HCT116 (cell line): ENCODE data around the gene UBTD2.

Experiments
- EZH2 ChIP-seq: fragments of 200-600 bp; sonication (generic); IDR thresholded peaks from 2 replicates; pipeline ENCODE4 v1.6.1; 2017; ENCODE audit warnings: antibody characterized with exemption, mixed run types
- EZH2phosphoT487 ChIP-seq: fragments of 200-600 bp; IDR thresholded peaks from 2 replicates; pipeline ENCODE4 v1.6.1; 2018; ENCODE audit warnings: antibody characterized with exemption, borderline replicate concordance
- RAD21 ChIP-seq: IDR thresholded peaks from 2 replicates; pipeline ENCODE4 v1.6.1; 2012; ENCODE audit warnings: low read depth, mild to moderate bottlenecking
- SP1 ChIP-seq: IDR thresholded peaks from 2 replicates; pipeline ENCODE4 v1.6.1; 2012; ENCODE audit warnings: low read depth
- TF ChIP-seq, protein P1 (sequence below), 3 experiments: fragments of 200-600 bp in 1 of 3; sonication (generic) in 1 of 3; IDR thresholded peaks in 2 of 3; conservative IDR thresholded peaks in 1 of 3; 2 replicates each; pipeline ENCODE4 v1.5.1; 2012 to 2017; ENCODE audit warnings: low read depth in 2 of 3, low read length in 2 of 3, antibody characterized with exemption in 1 of 3, borderline replicate concordance in 1 of 3, control low read depth in 1 of 3, mild to moderate bottlenecking in 1 of 3, mixed read lengths in 1 of 3, mixed run types in 1 of 3, moderate library complexity in 1 of 3; ENCODE audit not compliant: insufficient read depth in 1 of 3

DNA sequence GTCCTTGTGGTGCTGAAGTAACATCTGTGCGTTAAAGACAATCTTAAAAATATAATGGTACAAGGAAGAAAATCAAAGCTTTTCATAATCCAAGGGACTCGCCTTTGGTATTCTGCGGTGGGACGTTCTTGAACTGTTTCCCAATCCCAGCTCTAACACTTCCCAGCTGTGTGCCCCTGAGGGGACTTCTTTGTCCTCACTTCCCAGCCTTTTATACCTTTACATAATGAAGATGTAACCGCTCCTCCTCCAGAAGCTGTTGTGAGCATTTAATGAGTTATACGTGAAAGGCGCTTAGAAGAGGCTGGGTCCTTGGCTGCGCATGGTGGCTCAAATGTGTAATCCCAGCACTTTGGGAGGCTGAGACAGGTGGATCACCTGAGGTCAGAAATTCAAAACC is 112.4 kb downstream of the UBTD2 start:
- TF ChIP-seq, protein P1, sequence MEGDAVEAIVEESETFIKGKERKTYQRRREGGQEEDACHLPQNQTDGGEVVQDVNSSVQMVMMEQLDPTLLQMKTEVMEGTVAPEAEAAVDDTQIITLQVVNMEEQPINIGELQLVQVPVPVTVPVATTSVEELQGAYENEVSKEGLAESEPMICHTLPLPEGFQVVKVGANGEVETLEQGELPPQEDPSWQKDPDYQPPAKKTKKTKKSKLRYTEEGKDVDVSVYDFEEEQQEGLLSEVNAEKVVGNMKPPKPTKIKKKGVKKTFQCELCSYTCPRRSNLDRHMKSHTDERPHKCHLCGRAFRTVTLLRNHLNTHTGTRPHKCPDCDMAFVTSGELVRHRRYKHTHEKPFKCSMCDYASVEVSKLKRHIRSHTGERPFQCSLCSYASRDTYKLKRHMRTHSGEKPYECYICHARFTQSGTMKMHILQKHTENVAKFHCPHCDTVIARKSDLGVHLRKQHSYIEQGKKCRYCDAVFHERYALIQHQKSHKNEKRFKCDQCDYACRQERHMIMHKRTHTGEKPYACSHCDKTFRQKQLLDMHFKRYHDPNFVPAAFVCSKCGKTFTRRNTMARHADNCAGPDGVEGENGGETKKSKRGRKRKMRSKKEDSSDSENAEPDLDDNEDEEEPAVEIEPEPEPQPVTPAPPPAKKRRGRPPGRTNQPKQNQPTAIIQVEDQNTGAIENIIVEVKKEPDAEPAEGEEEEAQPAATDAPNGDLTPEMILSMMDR (IDR thresholded peaks at IDR 0.05 in 2 of 3, conservative IDR thresholded peaks at IDR 0.05 in 1 of 3; ENCODE audit: borderline replicate concordance in 1 of 3, insufficient read depth in 1 of 3, low read depth in 2 of 3, low read length in 2 of 3): no peak
- no peak for TF ChIP-seq EZH2
- no peak for TF ChIP-seq EZH2phosphoT487
- TF ChIP-seq SP1: no peak
- no peak for TF ChIP-seq RAD21
